Testis (tissue), 3 donors: ENCODE measurements around the gene SH2D5. TPM values are rescaled to one million over a fixed set of nuclear protein-coding genes. Genes with fewer than 3 reads are reported as not detected.

Source experiments
- DNase-seq: peaks from one replicate; pipeline ENCODE4 v3.0.0-alpha.2; 2019
- H3K27ac ChIP-seq, 2 donors: fragments of 200-600 bp; sonication (generic); one replicate each; pipeline ENCODE4 v1.5.1; 2019
- H3K27me3 ChIP-seq: fragments of 200-600 bp; sonication (generic); one replicate; pipeline ENCODE4 v1.5.1; 2019
- H3K36me3 ChIP-seq: fragments of 200-600 bp; sonication (generic); one replicate; pipeline ENCODE4 v1.5.1; 2017; ENCODE audit warnings: low read depth; ENCODE audit errors: missing control alignments
- H3K4me1 ChIP-seq: fragments of 200-600 bp; sonication (generic); one replicate; pipeline ENCODE4 v1.5.1; 2019
- H3K4me3 ChIP-seq, 2 donors: fragments of 200-600 bp; sonication (generic); one replicate each; pipeline ENCODE4 v1.5.1; 2017 to 2019
- H3K9me3 ChIP-seq: fragments of 200-600 bp; sonication (generic); one replicate; pipeline ENCODE4 v1.5.1; 2017
- POLR2A ChIP-seq: fragments of 450-650 bp; IDR thresholded peaks from one replicate; pipeline ENCODE4 v1.6.1; 2017; ENCODE audit warnings: antibody characterized with exemption, mild to moderate bottlenecking, moderate library complexity
- WGBS, 2 donors: methylation state at CpG; one replicate each; pipeline ENCODE4 v1.1.5; 2018; 5-methylcytosine and 5-hydroxymethylcytosine counted together
- intact Hi-C: fragments of 100-400 bp; cut with DNase I; formaldehyde crosslinking; loops from one replicate; pipeline ENCODE4 v1.15.1; 2023; ENCODE audit warnings: low total_unique reads
- polyA plus RNA-seq: library from polyadenylated mRNA; stranded (reverse); fragments of 350-450 nt; fragmentation: Illumina TruSeq; extraction: RNeasy Lipid Tissue Mini Kit (QIAGEN cat#74804); gene quantifications from one replicate; pipeline ENCODE4 v1.2.3, GENCODE V29; 2014; ENCODE audit warnings: low read depth, low replicate concordance; ENCODE audit not compliant: insufficient read depth
- total RNA-seq, 2 donors: library from RNA; depleted of rRNA; stranded (reverse); fragments of >200 nt; gene quantifications; one replicate each; pipeline ENCODE4 v1.2.3, GENCODE V29; 2016
- TF ChIP-seq, protein P1 (sequence below), 3 experiments: fragments of 450-650 bp in 2 of 3; fragments of 200-600 bp in 1 of 3; sonication (generic) in 1 of 3; IDR thresholded peaks; one replicate each; pipeline ENCODE4 v1.5.1; 2016 to 2019; ENCODE audit warnings: antibody characterized with exemption in 3 of 3, mild to moderate bottlenecking in 2 of 3, moderate library complexity in 1 of 3

SH2D5 gene
- total and polyA plus RNA-seq, 3 donors from 2014 or later, result 4.2 to 5.8 (median 5.1) TPM

DNA sequence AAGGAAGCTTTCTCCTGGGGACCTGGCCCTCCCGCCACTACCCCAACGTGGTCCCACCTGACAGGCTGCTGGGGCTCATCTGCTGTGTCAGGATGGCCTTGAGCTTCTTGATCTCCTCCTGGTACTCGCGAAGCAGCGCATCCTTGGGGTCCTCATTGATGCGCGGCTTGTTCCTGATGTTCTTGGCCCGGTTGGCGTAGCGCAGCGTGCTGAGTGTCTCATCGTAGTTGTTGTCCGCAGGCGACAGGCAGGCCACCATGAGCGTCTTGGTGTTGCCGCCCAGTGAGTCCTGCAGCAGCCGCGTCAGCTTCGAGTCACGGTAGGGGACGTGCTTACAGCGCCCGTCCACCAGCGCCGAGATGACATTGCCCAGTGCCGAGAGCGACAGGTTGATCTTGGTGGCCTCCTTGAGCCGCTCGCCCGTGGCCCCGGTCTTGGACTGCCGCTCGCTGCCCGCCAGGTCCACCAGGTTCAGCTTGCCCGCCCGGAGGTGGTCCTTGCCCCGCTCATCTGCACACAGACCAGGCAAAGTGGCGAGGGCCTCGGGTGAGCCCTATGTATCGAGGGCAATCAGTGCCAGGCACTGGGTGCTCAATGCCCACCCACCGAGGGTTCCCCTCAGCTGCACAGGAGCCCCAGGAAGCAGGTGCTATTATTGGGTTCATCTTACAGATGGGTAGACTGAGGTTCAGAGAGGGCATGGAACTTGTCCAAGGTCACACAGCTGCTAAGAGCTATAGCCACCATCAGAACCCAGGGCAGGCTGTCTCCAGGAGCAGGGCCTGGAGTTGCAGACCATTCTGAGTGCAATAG lies 27.9 kb downstream of the SH2D5 start:
- H3K27me3 ChIP-seq, result no peaks in the 10 kb centered on the region
- no peak for DNase-seq
- intact Hi-C loops, result no loop called here
- H3K36me3 ChIP-seq, result no peaks in the 10 kb centered on the region
- WGBS, 2 donors, result 95 to 96% methylated on average over 15 to 40 of the region's 41 CpGs
- no peaks in the 10 kb centered on the region for H3K4me1 ChIP-seq
- TF ChIP-seq POLR2A, result no peak
- TF ChIP-seq, protein P1, sequence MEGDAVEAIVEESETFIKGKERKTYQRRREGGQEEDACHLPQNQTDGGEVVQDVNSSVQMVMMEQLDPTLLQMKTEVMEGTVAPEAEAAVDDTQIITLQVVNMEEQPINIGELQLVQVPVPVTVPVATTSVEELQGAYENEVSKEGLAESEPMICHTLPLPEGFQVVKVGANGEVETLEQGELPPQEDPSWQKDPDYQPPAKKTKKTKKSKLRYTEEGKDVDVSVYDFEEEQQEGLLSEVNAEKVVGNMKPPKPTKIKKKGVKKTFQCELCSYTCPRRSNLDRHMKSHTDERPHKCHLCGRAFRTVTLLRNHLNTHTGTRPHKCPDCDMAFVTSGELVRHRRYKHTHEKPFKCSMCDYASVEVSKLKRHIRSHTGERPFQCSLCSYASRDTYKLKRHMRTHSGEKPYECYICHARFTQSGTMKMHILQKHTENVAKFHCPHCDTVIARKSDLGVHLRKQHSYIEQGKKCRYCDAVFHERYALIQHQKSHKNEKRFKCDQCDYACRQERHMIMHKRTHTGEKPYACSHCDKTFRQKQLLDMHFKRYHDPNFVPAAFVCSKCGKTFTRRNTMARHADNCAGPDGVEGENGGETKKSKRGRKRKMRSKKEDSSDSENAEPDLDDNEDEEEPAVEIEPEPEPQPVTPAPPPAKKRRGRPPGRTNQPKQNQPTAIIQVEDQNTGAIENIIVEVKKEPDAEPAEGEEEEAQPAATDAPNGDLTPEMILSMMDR (IDR thresholded peaks at IDR 0.05), result no peak
- no peak overlapping the region for H3K4me3 ChIP-seq
- no peak overlapping the region for H3K27ac ChIP-seq
- no peaks in the 10 kb centered on the region for H3K9me3 ChIP-seq

DNA sequence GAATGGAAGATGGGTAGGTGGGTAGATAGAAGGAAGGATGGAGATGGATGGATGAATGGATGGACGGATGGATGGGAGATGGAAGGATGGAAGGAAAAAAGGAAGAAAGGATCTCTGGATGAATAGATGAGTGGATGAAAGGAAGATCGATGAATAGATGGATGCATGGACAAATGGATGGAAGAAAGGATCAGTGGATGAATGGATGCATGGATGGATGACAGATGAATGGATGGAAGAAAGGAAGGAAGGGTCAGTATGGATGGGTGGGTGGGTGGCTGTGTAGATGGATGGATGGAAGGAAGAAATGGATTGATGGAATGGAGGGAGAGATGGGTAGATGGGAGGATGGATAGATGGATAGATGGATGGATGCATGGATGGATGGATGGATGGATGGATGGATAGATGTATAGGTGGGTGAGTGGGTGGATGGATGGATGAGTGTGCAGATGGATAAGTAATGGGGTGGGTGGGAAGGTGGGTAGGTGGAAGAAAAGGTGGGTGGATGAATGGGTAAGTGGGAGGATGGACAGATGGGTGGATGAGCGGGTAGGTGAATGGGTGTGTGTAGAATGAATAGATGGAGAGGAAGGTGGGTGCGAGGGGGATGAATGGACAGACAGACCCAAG lies 29.3 kb downstream of the SH2D5 start:
- H3K9me3 ChIP-seq, result no peaks in the 10 kb centered on the region
- H3K27me3 ChIP-seq, result no peaks in the 10 kb centered on the region
- WGBS, 2 donors, result 87 to 90% methylated on average over 4 of the region's 4 CpGs
- no peak for DNase-seq
- H3K27ac ChIP-seq, result no peak overlapping the region
- TF ChIP-seq, protein P1 (IDR thresholded peaks at IDR 0.05), result no peak
- TF ChIP-seq POLR2A, result no peak
- intact Hi-C loops, result no loop called here
- no peaks in the 10 kb centered on the region for H3K36me3 ChIP-seq
- no peaks in the 10 kb centered on the region for H3K4me1 ChIP-seq
- no peak overlapping the region for H3K4me3 ChIP-seq

DNA sequence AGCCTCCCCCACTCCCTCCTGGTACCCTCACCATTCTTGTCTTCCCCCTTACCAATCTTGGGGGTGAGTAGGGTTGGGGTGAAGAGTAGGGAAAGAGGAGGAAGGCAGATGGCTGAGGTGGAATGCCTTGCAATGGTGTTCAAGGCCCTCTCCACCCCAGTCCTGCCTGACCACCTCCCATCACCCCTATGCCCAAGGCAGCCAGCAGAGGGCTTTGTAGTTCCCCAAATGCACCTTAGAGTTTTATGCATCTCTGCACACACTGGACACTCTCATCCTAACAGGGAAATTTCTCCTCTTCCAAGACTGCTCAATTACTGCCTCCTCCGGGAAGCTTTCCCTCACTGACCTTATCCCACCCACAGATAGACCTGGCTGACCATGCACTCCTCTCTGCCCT lies 30.1 kb downstream of the SH2D5 start:
- DNase-seq, result no peak
- Histone ChIP-seq H3K27ac (no peak overlapping the region), H3K4me3 (no peak overlapping the region), H3K4me1 (no peaks in the 10 kb centered on the region), H3K9me3 (no peaks in the 10 kb centered on the region), H3K27me3 (no peaks in the 10 kb centered on the region), H3K36me3 (no peaks in the 10 kb centered on the region)
- intact Hi-C loops, result no loop called here
- TF ChIP-seq, protein P1 (IDR thresholded peaks at IDR 0.05), result no peak
- TF ChIP-seq POLR2A, result no peak
- 82 to 95% methylated on average over 1 of the region's 1 CpG for WGBS, 2 donors

DNA sequence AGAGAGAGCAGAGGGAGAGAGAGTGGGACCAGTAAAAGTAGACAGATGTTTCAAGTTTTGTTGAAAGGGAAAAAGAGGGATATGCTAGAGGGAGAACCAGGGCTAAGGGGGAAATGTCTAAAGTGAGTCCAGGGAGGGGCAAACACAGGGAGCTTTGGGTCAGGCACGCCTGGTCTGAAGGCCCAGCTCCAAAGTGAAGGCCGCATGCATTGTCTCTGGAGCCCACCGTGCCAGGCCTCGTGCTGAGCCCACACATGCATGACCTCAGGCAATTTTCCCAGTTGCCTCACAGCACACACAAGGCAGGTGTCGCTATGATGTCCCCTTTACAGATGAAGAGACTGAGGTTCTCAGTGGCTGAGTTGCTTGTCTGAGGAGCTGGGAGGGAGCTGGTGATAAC lies 30.7 kb downstream of the SH2D5 start:
- Histone ChIP-seq H3K4me1 (peaks cover 5% of the 10 kb centered on the region), H3K27ac (no peak overlapping the region), H3K27me3 (no peaks in the 10 kb centered on the region), H3K36me3 (no peaks in the 10 kb centered on the region), H3K4me3 (no peak overlapping the region), H3K9me3 (no peaks in the 10 kb centered on the region)
- TF ChIP-seq, protein P1 (IDR thresholded peaks at IDR 0.05), result no peak
- no peak for TF ChIP-seq POLR2A
- 91 to 98% methylated on average over 5 of the region's 5 CpGs for WGBS, 2 donors
- intact Hi-C loops, result no loop called here
- DNase-seq, result no peak
